ENCODE results near the gene MDH1B.

- TF ChIP-seq YY1 (IDR thresholded peaks at IDR 0.05; ENCODE audit: insufficient read depth, insufficient read length) (no peak), ZNF274 (IDR thresholded peaks at IDR 0.05; ENCODE audit: low read depth, low read length) (no peak), SUZ12 (IDR thresholded peaks at IDR 0.05; ENCODE audit: extremely low read depth, insufficient read depth, insufficient read length) (no peak)
Observed at GRCh38 chr2:206764673-206765241, 371 bp downstream of the MDH1B start.

Measured in NT2/D1 (cell line).